ENCODE measurements around the gene TMPRSS9.

Gene TMPRSS9

DNA sequence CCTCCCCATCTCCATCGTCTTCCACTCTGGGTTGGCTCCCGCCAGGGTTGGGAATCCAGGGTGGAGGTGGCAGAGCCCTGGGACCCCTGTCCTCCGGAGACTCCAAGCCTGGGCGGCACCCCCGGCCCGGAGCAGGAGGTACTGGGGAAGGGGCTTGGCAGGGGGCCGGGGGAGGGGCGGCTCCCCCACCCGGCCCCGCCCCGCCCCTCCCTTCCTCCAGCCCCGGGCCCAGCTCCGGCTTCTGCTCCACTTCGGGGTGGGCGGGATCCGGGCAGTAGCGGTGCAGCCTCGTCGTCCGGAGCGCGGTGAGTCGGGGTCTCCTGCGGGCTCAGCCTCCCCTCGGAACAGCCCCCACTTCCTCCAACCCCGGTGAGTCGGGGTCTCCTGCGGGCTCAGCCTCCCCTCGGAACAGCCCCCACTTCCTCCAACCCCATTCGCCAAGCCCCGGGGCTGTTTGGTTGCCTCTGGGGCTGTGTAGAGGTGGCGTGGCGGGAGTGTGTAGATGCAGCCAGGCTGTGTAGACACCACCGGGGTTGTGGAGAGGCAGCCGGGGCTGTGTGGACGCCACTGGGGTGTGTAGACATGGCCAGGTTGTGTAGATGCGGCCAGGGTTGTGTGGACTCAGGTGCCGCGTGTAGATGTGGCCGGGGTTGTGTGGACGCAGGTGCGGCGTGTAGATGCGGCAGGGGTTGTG lies at the start of gene TMPRSS9:
TSS of gene TMPRSS9 (plus strand) at position 274 of the 694 bp plus-strand sequence. CDS start 29,521 bp downstream, outside the sequence.
- no peak for DNase-seq (ENCODE audit: low read depth)

DNA sequence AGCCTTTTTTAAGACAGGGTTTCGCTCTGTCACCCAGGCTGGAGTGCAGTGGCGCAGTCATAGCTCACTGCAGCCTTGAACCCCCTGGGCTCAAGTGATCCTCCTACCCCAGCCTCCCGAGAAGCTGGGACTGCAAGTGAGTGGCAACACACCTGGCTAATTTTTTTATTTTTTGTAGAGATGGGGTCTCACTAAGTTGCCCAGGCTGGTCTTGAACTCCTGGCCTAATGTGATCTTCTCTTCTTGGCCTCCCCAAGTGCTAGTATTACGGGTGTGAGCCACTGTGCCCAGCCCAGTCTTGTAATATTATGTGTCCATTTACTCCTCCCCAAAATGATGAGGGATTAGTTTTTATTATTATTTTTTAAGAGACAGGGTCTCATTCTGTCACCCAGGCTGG lies 49.0 kb upstream of the TMPRSS9 start:
- DNase-seq (ENCODE audit: low read depth) = no peak

DNA sequence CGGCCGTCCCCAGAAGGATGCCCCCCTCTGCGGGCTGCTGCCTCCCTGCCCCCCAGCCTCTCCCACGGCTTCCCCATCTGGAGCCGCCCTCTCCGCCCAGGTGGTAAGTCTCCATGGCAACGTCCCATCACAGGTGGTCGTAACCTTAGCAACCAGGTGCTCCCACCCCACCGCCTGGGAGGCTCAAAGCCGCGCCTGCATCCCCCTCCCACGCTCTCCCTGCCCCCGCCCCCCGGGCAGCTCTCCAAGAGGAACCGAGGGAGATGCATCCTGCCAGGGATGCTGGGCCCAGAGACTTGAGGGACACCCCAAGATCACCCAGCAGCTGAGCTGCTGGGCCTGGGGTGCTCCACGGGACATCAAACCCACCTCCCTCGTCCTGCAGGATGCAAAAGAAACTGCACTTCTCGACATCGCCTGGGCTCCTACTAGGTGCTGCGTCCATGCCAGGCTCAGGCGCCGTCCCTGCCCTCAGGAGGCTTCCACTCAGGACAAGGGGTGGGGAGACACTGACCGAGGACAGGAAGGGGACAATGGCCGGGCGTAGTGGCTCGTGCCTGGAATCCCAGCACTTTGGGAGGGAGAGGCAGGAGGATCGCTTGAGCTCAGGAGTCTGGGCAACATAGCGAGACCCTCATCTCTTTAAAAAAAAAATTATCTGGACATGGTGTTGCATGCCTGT lies 47.1 kb upstream of the TMPRSS9 start:
- DNase-seq (ENCODE audit: low read depth) = no peak

DNA sequence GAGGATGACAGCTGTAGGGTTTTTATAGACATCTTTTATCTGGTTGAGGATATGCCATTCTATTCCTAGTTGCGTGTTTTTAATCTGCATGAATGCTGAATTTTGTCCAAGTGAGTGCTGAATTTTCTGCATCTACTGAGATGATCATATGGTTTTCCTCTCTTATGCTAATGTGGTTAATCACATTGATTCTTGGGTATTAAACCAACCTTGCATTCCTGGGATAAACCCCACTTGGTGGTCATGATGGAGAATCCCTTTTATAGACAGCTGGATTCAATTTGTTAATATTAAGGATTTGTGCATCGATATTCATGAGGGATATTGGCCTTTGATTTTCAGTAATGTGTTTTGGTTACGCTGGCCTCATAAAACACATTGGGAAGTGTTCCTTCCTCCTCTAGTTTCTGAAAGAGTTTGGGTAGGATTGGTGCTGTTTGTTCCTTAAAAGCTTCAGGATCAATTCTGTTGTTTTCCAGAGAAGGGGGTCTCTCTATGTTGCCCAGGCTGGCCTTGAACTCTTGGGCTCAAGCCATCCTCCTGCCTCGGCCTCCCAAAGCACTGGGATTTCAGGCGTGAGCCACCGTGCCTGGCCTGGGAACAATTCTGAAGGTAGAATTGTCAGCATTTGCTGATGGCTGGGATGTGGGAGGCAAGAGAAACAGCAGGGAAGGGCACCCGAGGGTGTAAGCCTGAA lies 44.8 kb upstream of the TMPRSS9 start:
- DNase-seq (ENCODE audit: low read depth) = no peak

DNA sequence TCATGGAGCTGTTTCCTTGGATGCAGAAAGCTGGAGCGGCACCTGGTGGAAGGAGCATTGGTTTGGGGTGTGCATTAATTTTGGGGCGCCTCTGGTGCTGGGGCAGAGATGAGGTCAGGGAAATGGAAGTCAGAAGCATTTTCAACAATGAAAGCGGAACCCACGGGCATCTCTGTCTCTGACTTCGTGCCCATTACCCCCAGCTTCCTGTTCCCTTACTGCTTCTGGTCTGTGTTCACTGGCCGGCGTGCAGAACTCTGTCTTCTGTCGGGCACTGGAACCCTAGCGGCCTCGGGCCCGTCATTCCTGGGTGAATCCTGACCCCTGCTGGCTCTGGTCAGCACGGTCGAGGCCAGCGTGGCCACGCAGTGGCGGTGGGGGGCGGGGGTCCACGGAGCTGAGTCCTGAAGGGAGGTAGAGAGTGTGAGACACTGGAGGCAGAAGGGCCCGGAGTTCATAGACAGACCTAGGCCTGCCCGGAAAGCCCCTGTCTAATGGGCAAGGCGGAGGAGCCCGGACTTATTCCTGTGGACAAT lies 44.2 kb upstream of the TMPRSS9 start:
- no peak for DNase-seq (ENCODE audit: low read depth)

DNA sequence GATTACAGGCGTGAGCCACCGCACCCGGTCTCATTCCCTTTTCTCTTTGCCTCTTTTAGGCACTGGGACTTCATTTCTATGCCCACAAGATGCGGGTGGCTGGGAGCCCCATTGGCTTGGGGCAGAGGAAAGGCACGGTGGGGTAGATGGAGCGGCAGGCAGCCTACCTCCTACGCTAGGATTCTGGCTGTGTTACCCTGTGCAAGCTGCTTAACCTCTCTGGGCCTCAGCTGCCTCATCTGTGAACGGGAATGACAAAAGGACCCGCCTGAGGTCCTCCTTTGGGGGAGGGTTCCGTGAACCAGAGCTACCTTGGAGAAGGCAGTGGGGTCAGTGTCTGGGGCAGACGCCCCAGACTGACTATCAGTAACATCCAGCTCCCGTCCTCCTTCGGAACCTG lies 42.8 kb upstream of the TMPRSS9 start:
- no peak for DNase-seq (ENCODE audit: low read depth)

DNA sequence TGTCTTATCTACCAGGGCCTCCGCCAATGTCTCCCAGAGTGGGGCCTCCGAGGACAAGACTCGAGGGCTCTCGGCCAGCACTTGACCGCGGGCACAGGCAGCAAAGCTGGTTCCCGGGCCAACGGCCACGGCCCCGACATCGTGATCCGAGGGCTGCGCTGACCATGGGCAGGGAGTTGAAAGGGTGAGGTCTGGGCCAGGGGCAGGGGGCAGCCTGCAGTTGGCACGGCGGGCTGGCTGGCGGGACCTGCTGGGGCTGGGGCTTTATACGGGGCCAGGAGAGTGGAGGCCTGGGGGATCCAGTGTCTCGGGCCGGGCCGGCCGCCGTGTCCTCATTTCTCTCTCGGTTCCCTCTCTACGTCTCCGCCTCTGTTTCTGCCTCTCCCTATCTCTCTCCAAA lies 42.3 kb upstream of the TMPRSS9 start:
- no peak for DNase-seq (ENCODE audit: low read depth)

DNA sequence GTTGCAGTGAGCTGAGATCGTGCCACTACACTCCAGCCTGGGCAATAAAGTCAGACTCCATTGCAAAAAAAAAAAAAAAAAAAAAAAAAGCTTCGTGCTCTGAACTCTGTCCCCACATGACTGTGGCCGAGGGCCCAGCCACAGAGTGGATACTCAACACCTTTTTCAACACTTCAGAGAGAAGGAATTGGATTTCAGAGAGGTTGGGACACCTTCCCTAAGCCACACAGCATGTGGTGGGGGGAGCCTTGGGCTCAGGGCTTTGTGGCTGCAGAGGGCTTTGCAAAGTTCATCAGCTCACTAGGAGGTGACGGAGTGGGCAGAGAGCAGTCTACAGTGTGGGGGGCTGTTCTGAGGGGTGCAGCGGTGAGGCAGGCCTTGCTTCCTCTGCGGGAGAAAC lies 41.1 kb upstream of the TMPRSS9 start:
- no peak for DNase-seq (ENCODE audit: low read depth)

DNA sequence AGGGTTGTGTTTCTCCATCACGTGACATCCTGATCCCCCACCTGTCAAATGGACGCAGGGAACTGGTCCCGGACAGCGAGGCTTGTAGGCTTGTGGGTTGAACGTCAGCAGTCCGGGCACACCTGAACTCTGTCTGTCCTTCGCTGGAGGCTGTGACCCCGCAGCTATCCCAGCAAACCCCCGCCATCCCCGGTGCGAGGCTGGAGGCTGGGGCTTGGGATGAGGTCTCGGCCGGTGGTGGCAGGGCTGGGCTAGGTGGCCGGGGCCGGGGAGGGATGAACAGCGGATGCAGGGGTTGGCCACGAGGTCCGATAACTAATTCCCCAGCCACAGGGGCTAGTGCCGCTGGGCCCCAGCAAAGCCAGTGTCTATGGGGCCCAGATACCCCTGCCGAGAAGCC lies 40.5 kb upstream of the TMPRSS9 start:
- DNase-seq (ENCODE audit: low read depth) = no peak

DNA sequence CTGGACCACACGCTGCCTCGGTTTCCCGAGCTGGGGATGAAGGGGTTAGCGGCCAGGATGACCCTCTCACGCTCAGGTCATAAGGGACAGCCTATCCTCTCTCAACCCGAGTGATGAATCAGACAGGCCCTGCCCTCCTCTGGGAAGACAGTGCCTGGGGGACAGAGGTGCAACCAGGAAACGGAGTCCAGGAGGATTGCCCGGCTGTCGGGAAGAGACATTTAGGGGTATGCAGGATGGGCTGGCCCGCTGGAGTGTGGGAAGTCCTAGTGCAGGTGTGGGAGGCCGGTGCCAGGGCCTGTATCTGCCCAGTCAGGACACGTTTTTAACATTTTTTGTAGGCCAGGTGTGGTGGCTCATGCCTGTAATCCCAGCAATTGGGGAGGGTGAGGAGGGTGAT lies 40.0 kb upstream of the TMPRSS9 start:
- no peak for DNase-seq (ENCODE audit: low read depth)

DNA sequence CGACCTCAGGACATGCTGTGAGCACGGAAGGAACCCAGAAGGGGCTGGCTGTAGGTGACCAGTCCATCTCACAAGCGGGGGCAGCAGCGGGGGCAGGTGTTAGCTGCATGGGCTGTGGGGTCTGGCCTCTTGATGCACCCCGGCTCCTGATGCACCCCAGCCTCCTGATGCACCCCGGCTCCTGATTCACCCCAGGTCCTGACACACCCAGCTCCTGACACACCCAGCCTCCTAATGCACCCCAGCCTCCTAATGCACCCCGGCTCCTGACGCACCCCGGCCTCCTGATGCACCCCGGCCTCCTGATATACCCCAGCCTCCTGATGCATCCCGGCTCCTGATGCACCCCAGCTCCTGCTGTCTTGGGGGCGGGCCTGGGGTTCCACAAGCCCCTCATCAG lies 39.1 kb upstream of the TMPRSS9 start:
- DNase-seq (ENCODE audit: low read depth) = no peak

DNA sequence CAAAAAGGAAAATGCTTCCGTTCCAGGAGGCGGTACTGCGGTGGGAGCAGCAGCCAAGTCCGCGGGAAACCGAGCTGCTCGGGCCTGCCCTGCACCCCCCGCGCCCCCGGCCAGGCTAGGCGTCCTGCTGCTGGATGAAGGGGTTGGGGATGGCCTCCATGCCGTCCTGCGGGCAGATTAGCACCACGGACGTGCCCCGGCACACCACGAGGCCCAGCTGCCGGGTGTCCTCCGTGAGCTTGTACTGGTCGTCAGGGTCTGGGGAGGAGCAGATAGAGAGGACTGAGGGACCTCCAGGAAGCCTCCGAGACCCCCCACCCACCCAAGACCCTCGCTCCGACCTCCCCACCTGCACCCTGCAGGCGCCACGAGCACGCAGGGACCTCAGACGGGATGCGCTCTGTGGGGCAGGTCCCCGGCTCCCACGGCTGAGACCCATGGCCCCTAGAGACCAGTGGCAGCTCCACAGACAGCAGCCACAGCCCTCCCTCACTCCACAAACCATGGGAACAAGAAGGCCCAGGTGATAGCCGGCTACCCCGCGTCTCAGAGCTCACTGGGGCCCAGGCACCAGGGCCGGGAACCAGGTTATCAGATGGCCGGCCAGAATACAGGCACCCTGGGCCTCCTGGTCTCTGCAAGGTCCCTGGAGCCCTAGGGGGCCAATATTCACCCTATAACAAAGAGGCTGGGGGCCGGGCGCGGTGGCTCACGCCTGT lies 38.3 kb upstream of the TMPRSS9 start:
- no peak for DNase-seq (ENCODE audit: low read depth)

DNA sequence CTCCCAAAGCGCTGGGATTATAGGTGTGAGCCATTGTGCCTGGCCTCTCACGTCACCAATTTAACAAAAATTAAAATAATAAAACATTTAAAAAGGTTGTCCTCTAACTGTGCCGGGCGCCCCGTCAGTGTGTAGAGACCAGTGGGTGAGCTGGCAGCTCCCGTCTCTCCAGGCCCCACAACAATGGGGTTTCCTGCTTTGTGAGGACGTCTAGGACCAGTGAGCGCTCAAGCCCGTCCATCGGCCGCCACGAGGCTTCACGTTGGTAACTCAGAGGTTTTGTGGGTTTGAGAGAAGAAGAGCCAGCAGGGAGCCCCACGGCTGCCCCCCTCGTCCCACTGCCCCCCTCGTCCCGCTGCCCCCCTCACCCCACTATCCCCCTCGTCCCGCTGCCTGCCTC lies 36.4 kb upstream of the TMPRSS9 start:
- DNase-seq (ENCODE audit: low read depth) = no peak

DNA sequence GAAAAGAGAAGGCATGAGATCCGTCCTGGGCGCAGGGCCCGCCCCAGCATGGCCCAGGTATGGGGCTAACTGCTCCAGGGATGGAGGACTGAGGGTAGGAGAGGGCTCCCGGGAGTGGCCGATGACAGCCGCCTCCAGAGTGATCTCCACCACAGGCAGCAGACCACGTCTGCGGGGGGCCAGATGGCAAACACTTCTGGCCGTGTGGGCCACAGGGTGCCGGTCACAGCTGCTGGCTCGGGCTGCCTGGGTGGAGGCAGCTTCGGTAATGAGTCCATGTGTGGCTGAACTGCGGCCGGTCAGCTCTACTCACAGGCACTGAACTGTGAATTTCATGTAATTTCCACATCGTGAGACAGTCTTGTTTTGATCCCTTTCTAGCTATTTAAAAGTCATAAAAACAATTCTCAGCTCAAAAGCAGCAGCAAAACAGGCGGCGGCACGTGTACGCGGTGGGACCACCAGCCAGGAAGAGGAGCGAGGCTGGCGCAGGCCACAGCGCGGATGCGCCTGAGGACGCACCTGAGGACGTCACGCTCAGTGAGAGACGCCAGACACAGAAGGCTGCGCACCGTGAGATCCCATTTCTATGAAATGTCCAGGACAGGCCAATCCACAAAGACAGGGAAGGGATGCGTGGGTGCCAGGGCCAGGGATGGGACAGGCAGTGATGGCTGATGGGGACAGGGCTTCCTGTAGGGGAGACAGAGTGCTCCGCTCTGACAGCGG lies 35.7 kb upstream of the TMPRSS9 start:
- DNase-seq (ENCODE audit: low read depth) = no peak

DNA sequence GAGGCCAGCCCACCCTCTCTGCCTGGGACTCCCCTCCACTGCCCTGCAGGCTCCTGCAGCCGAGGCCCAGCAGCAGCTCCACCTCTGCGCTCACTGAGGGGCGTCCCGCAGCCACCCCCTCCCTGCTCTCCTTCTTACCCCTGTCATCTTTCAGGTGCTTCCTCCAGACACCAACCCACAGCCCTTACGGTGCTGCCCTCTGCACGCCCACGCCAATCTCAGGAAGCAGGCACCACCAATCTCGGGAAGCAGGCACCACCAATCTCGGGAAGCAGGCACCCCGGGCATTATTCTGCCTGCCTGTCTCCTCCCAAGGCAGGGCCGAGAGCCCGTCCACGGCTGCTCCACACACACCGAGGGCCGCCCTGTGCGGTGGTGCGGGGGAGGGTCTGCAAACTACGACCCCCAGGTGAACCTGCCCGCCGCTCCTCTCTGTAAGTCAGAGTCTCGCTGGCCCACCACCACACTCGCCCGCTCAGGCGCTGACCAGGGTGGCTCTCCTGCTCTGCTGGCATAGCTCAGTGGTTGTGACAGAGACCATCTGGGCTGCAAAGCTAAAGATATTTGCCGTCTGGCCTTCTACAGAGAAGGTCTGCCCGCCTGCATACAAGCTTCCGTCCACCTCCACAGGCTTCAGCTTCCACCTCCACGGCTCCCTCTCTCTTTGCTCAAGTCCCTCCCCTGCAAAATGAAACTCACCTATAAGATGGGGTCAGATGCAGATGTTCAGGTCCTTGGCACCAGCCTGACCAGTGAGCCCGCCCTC lies 34.6 kb upstream of the TMPRSS9 start:
- DNase-seq (ENCODE audit: low read depth) = no peak

DNA sequence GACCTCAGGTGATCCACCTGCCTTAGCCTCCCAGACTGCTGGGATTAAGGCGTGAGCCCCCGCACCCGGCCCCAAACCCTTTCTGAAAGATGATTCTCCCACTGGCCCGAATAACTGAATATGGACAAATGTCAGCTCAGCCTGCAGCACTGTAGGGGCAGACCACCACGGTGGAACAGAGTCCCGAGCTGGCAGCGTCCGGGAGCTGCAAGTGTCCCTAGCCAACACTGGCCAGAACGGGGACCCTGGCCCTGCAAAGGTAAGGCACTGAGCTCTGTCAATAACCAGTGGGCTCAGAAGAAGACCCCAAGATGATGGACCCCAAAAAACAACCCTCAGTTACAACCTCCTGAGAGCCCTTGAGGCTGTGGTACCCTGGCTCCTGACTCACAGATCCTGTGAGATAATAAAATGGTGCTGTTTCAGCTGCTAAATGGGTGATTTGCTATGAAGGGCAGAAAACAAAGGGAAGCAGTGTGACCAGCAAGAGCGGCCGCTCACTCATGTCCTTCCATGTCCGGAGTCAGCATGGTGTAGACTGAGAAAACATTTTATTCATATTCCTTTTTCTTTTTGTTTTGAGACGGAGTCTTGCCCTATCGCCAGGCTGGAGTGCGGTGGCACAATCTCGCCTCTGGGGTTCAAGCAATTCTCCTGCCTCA lies 33.2 kb upstream of the TMPRSS9 start:
- DNase-seq (ENCODE audit: low read depth) = no peak

DNA sequence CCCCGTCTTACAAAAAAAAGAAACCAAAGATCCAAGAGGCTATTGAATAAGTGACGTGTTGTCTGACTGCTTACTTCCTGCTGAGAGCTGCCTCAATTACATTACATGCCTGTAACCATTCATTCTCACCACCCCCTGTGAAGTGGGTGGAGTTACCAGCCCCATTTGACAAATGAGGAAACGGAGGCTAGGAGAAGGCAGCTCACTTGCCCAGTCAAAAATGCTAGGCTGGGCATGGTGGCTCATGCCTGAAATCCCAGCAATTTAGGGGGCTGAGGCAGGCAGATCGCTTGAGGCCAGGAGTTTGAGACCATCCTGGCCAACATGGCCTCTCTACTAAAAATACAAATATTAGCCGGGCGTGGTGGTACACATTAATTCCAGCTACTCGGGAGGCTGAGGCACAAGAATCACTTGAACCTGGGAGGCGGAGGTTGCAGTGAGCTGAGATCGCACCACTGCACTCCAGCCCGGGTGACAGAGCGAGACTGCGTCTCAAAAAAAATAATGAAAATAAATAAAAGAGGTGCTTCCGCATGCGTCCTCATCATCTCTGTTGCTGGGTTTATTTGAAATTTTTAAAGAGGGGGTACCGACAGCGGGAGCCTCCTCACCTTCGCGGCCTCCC lies 32.2 kb upstream of the TMPRSS9 start:
- DNase-seq (ENCODE audit: low read depth) = peak; percentile 62

DNA sequence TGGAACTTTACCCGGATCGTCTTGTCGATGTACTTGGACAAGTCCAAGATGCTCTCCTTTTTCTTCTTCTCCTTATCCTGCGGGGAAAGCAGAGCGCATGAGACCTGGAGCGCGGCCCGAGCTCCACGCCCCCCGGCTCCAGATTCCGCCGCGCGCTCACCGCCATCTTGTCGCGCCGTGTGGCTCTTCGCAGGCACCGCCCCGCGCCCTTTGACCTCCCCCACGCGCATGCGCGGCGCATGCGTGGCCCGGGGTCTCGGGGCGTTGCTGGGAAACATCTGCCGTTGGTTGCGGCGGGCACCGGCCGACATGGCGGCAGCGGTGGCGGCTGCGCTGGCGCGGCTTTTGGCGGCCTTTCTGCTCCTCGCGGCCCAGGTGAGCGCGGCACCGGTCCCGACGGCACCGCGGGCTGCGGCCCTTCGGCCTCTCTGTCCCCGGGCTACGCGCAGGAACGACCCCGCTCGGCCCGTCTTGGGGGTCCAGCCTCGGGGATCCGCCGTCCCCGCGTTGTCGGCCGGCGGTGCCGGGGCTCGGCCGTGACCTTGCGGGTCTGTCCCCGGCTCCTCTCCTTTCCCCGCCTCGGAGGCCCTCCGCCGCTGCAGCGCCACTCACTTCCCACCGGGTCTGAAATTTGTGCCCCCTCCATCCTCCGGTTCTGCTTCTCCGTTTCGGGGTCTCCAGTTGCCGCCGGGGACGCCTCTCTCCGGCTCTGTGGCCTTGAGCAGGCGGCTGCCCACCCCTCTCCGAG lies 31.5 kb upstream of the TMPRSS9 start, which contains the start of the genes LSM7 and SPPL2B:
TSS of gene LSM7 (minus strand) at position 186 of the 748 bp plus-strand sequence. CDS start at position 166, 20 bp downstream.
TSS of gene SPPL2B (plus strand) at position 284 of the 748 bp plus-strand sequence. CDS start at position 310, 26 bp downstream.
- peak; percentile 90 for DNase-seq (ENCODE audit: low read depth)

DNA sequence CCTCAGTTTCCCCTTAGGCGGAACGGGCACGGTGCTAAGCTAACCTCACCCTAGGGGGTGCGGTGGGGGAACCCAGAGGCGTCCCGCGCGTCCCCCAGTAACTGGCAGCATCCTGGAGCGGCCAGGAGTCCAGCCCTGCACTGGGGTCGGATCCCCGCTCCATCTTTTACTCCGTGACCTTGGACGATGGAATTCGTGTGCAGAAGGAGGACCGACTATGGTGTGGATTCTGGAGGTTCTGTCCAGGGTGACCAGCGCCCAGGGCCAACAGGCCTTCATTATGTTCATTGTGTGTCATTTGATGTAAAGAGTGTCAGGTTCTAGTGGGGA lies 31.0 kb upstream of the TMPRSS9 start:
- no peak for DNase-seq (ENCODE audit: low read depth)
